Ascending aorta (tissue), 2 donors: ENCODE data around the gene RXYLT1. TPM values are rescaled to one million over a fixed set of nuclear protein-coding genes. Genes with fewer than 3 reads are reported as not detected.

Experiments used
- DNase-seq, 2 donors: peaks; one replicate each; pipeline ENCODE4 v3.0.0-alpha.2; 2019; ENCODE audit warnings: low spot score in 2 of 2
- H3K27ac ChIP-seq, 2 donors: fragments of 200-600 bp; sonication (generic); one replicate each; pipeline ENCODE4 v1.5.1; 2016 to 2017; ENCODE audit warnings: mild to moderate bottlenecking in 1 of 2
- H3K27me3 ChIP-seq: fragments of 200-600 bp; sonication (generic); one replicate; pipeline ENCODE4 v1.5.1; 2017
- H3K36me3 ChIP-seq, 2 donors: fragments of 200-600 bp; sonication (generic); one replicate each; pipeline ENCODE4 v1.5.1; 2016
- H3K4me1 ChIP-seq, 2 donors: fragments of 200-600 bp; sonication (generic); one replicate each; pipeline ENCODE4 v1.5.1; 2016 to 2017; ENCODE audit warnings: mild to moderate bottlenecking in 1 of 2
- H3K4me3 ChIP-seq, 2 donors: fragments of 200-600 bp; sonication (generic); one replicate each; pipeline ENCODE4 v1.5.1; 2016 to 2017; ENCODE audit warnings: mild to moderate bottlenecking in 1 of 2
- H3K9me3 ChIP-seq, 2 donors: fragments of 200-600 bp; sonication (generic); one replicate each; pipeline ENCODE4 v1.5.1; 2016
- intact Hi-C: fragments of 100-400 bp; cut with DNase I; formaldehyde crosslinking; loops from one replicate; pipeline ENCODE4 v1.15.1; 2023
- total RNA-seq: library from RNA; depleted of rRNA; stranded (reverse); fragments of >200 nt; gene quantifications from one replicate; pipeline ENCODE4 v1.1.0, GENCODE V29; 2016
- TF ChIP-seq, protein P1 (sequence below), 3 experiments: fragments of 200-600 bp in 2 of 3; fragments of 450-650 bp in 1 of 3; sonication (generic) in 2 of 3; IDR thresholded peaks; one replicate each; pipeline ENCODE4 v1.5.1; 2016 to 2019; ENCODE audit warnings: antibody characterized with exemption in 3 of 3, mild to moderate bottlenecking in 1 of 3, moderate library complexity in 1 of 3

Gene RXYLT1
- total RNA-seq, 1 donor from 2014 or later, result 1.5 TPM

DNA sequence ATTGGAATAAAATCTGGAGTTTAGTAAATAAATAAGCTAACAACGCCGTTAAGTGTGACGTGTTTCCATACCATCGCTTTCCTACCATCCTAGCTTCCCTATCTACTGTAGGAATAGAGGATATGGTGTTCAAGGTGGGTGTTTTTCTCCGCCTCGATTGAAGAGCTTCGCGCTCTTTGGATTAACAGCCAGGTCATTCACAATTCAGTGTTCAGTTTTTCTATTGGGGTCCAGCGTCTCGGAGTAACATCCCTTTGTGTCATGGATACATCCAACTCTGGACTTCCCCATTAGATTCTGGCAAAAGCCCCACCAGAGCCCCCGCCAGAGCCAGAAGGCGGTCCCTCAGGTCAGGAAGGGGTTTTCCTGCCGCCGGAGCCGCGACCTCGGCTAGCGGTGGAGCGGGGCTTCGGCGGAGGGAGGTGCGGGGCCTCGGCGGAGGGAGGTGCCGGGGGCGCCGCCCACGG lies 63.6 kb downstream of the RXYLT1 start:
- intact Hi-C loops, result loop anchor here (1.0 to 10.0 kb wide), 6 partner anchors 64 to 1378 kb away; partner anchors contain the start of genes KICS2, MON2, RXYLT1 and XPOT
- no peaks in the 10 kb centered on the region for H3K27me3 ChIP-seq
- peaks cover 0 to 4% of the 10 kb centered on the region in 2 donors for H3K4me1 ChIP-seq
- H3K27ac ChIP-seq, result peak overlapping the region; percentile 96 to 98
- H3K9me3 ChIP-seq, result no peaks in the 10 kb centered on the region
- H3K4me3 ChIP-seq, result peak overlapping the region; percentile 80 to 96
- DNase-seq, result no peak
- TF ChIP-seq, protein P1, sequence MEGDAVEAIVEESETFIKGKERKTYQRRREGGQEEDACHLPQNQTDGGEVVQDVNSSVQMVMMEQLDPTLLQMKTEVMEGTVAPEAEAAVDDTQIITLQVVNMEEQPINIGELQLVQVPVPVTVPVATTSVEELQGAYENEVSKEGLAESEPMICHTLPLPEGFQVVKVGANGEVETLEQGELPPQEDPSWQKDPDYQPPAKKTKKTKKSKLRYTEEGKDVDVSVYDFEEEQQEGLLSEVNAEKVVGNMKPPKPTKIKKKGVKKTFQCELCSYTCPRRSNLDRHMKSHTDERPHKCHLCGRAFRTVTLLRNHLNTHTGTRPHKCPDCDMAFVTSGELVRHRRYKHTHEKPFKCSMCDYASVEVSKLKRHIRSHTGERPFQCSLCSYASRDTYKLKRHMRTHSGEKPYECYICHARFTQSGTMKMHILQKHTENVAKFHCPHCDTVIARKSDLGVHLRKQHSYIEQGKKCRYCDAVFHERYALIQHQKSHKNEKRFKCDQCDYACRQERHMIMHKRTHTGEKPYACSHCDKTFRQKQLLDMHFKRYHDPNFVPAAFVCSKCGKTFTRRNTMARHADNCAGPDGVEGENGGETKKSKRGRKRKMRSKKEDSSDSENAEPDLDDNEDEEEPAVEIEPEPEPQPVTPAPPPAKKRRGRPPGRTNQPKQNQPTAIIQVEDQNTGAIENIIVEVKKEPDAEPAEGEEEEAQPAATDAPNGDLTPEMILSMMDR (IDR thresholded peaks at IDR 0.05), result no peak
- no peaks in the 10 kb centered on the region for H3K36me3 ChIP-seq

DNA sequence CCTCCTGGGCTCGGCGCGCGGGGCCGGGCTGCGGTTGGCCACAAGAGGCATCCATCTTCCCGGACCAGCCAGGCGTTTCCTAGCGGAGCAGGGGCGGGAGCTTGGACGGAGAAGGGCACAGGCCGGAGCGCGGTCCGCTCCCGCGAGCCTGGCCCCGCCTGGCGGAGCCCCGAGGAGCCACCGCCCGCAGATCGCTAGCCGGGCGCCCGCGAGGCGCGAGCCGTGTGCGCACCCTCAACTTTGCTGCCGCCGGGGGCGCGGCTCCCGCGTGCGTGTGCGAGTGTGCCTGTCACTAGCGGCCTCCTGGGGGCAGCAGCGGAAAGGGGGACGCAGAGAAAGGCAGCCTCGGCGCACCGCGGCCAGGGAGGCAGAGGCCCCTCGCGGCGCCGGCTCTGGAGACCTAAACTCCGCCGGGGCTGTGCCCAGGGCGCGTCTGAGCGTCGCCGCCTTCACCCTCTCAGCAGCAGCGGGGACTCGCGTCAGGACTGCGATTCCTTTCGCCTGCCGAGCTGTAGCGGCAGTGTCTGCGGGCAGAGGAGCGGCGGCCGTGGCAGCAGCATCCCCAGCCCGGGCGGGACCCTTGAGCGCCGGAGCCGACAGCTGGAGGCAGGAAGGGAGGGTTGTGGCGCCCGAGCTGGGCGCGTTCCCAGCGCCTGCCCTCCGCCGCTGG lies 64.1 kb downstream of the RXYLT1 start:
- Histone ChIP-seq H3K27ac (peak overlapping the region; percentile 96 to 98), H3K4me1 (peaks cover 0 to 4% of the 10 kb centered on the region in 2 donors), H3K27me3 (no peaks in the 10 kb centered on the region), H3K9me3 (no peaks in the 10 kb centered on the region), H3K4me3 (peak overlapping the region; percentile 80 to 96), H3K36me3 (no peaks in the 10 kb centered on the region)
- peak; percentile 63 to 94 for DNase-seq
- intact Hi-C loops, result loop anchor here (1.0 to 10.0 kb wide), 6 partner anchors 65 to 1379 kb away; partner anchors contain the start of genes KICS2, MON2, RXYLT1 and XPOT
- TF ChIP-seq, protein P1 (IDR thresholded peaks at IDR 0.05), result peak; percentile 84 to 95 (median 89)

DNA sequence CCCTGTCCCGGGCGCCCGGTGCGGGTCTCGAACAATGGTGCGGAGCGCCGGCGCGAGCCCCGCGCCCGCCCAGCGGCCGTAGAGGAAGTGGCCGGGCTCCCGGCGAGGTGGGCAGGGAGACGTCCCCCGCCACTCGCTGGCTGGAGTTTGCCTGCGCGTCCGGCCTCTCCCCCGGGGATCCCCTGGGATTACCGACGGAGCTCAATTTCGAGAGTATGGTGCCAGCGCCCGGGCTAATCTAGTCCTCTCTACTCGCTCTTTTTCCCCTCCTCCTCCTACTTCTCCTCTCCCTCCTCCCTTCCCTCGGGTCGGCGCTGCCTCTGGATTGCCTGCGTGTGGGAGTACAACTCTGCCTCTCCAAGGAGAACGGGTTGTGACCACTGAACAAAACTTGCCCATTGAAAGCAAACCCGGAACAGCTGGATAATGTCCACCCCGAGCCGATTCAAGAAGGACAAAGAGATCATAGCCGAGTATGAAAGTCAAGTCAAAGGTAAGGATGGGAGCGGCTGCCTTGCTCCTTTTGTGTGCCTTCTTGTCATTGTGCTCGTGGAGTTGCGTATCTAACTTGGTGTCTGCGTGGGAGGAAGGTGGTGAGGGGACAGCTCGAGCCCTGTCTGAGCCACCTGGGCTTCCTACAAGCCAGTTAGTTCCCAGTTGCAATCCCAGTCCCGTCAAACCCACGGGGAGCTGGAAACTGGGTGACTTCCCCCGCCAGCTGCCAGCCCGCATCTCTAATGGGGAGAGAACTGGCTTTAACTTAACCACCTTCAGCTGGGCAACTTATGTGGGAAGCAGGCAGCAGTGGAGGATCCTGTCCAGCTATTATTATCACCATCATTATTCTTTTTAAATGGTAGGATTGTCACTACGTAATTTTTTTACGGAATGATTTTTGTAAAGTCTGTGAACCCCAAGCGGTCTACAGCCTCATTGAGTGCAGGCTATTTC lies 65.0 kb downstream of the RXYLT1 start, which contains the start of gene SRGAP1:
TSS of gene SRGAP1 (plus strand) at position 310 of the 951 bp plus-strand sequence. CDS start at position 427, 117 bp downstream.
- H3K27me3 ChIP-seq, result no peaks in the 10 kb centered on the region
- no peaks in the 10 kb centered on the region for H3K9me3 ChIP-seq
- H3K4me3 ChIP-seq, result peak within 1 kb of the TSS; percentile 80 to 96
- intact Hi-C loops, result loop anchor here (5.0 to 10.0 kb wide), 2 partner anchors 243 to 1380 kb away; partner anchors contain the start of gene MON2
- TF ChIP-seq, protein P1 (IDR thresholded peaks at IDR 0.05), result no peak
- peak in 1 of 2 donors; percentile 80 for DNase-seq
- H3K4me1 ChIP-seq, result peaks cover 0 to 4% of the 10 kb centered on the region in 2 donors
- no peaks in the 10 kb centered on the region for H3K36me3 ChIP-seq
- H3K27ac ChIP-seq, result peak within 1 kb of the TSS; percentile 96 to 98

DNA sequence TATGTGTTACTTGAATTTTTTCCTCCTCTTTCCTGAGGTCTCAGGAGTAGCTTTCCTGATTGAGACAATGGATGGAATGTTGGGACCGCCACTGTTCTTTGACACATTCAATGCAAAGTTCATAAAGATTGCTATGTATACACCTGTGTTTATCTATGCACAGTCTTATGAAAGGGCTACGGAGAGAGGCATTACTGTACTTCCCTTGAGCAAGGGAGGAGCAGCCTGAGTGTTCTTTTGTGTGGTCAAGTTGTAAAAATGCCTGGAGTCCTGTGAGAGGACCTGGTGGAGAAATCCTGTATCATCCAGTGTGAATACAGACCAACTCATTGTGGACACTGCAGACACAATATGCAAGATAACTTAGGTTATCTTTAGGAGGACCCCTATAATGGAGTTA lies 66.0 kb downstream of the RXYLT1 start:
- Histone ChIP-seq H3K4me3 (peak overlapping the region; percentile 80 to 96), H3K4me1 (peaks cover 0 to 4% of the 10 kb centered on the region in 2 donors), H3K27me3 (no peaks in the 10 kb centered on the region), H3K36me3 (no peaks in the 10 kb centered on the region), H3K27ac (no peak overlapping the region), H3K9me3 (no peaks in the 10 kb centered on the region)
- intact Hi-C loops, result loop anchor here (10.0 kb wide), 1 partner anchor 1381 kb away; the partner anchor contains the start of gene MON2
- no peak for DNase-seq
- TF ChIP-seq, protein P1 (IDR thresholded peaks at IDR 0.05), result no peak

DNA sequence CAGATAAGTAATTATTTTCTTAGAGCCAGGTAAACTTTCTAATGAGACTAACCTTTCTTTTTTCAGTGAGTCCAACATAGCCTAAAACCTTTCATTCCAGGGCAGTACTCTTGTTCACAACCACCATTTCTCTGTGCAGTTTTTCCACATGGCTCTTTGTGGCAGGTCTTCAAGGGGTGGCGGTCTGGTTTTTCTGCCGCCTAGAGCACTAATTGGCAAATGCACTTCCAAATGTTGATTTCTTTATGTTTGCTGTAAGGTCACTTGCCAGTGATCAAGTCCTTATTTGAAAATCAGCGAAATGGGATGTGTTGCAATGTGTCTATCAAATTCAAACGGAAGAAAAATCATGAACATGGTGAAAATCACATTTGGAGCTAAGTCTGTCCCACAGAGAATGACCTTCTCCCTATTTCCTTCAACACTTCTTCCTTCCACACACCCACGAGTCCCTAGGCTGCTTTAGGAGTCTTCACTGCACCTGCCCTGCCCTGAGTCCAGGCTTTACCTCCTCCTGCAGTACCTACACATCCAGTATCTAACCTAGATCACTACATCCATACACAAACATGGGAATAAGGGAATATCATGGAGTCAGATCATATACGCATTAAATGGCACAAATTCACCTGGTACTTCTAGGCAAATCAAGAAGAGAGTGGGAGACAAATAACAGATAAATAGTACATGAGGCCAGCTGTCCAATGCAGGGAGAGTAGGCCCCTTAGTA lies 66.7 kb downstream of the RXYLT1 start:
- no peak overlapping the region for H3K4me3 ChIP-seq
- no peaks in the 10 kb centered on the region for H3K9me3 ChIP-seq
- no peaks in the 10 kb centered on the region for H3K27me3 ChIP-seq
- peaks cover 0 to 4% of the 10 kb centered on the region in 2 donors for H3K4me1 ChIP-seq
- TF ChIP-seq, protein P1 (IDR thresholded peaks at IDR 0.05), result no peak
- H3K36me3 ChIP-seq, result no peaks in the 10 kb centered on the region
- no peak for DNase-seq
- intact Hi-C loops, result loop anchor here (10.0 kb wide), 1 partner anchor 1382 kb away; the partner anchor contains the start of gene MON2
- no peak overlapping the region for H3K27ac ChIP-seq
